ENCODE data around the gene SLC2A10. TPM values are rescaled to one million over a fixed set of nuclear protein-coding genes. Genes with fewer than 3 reads are reported as not detected.

The SLC2A10 gene
- total and polyA plus RNA-seq, 2 donors (not counting 3 experiments of a cell fraction or from before 2014, with no cell fraction given), result 11.2 to 13.6 TPM

DNA sequence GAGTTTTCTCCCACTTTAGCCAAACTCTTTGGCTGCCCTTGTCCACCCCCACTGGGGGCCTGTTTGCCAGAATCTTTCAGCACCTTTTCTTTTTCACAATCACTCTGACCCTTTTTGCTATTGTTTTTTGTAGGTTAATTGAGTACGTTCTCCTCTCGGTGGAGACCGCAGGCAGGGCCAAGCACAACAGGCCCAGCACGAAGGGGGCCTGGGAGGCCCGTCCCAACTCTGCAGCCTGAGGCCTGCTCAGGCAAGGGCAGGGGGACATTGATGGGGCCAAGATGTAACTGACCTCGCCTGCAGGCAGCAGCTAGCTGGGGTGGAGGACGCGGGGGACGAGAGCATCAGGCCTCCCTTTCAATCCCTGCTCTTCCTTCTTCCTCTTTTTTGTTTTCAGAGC is 47.7 kb downstream of the SLC2A10 start:
- dilution Hi-C loops (cut with MboI; ENCODE audit: extremely low pct_ligation_motif_present, low sequenced_read_pairs), result no loop called here
- H3K27ac ChIP-seq (ENCODE audit: insufficient read depth, low read depth, low read length), result no peak overlapping the region
- no peak overlapping the region for H3K4me2 ChIP-seq (ENCODE audit: insufficient read depth, low read length)
- no peak overlapping the region for H2AFZ ChIP-seq (ENCODE audit: low read depth, low read length)
- no peaks in the 10 kb centered on the region for H3K4me1 ChIP-seq (ENCODE audit: control insufficient read depth, extremely low read depth, insufficient read depth, low read length)
- DNase-seq (ENCODE audit: low read depth, low spot score) (no peak), FAIRE-seq (no peak)
- no peak overlapping the region for H3K4me3 ChIP-seq (replicated peaks in 1 of 3; ENCODE audit: insufficient read depth in 1 of 3, low read depth in 1 of 3, low read length in 3 of 3)
- H3K36me3 ChIP-seq (ENCODE audit: control insufficient read depth in 2 of 2, extremely low read depth in 1 of 2, insufficient read depth in 2 of 2, low read length in 2 of 2), result no peaks in the 10 kb centered on the region
- BruUV-seq (replicated peaks), result no TSS peak
- POLR2A ChIA-PET, result no interaction called here
- CTCF ChIA-PET, result interaction anchor here (1.0 to 6.3 kb wide), 4 partner anchors 12 to 627 kb away, joined by 3 to 30 read pairs (median 4); no protein-coding TSS in a partner anchor
- no peaks in the 10 kb centered on the region for H3K9me3 ChIP-seq (replicated peaks; ENCODE audit: control insufficient read depth, insufficient read depth, low read length)
- TF ChIP-seq FOS (IDR thresholded peaks at IDR 0.05; ENCODE audit: borderline replicate concordance, insufficient read depth, low read length) (no peak), MYC (IDR thresholded peaks at IDR 0.05; ENCODE audit: low read depth, low read length) (no peak), POLR2AphosphoS5 (IDR thresholded peaks at IDR 0.05; ENCODE audit: insufficient read depth, low read depth, low read length) (no peak), POLR2A (IDR thresholded peaks at IDR 0.05; ENCODE audit: low read depth, low read length) (no peak), JUN (IDR thresholded peaks at IDR 0.05; ENCODE audit: borderline replicate concordance, insufficient read depth, insufficient read length, low read depth) (no peak), EZH2 (IDR thresholded peaks at IDR 0.05; ENCODE audit: borderline replicate concordance, low read depth, low read length, severe bottlenecking) (no peak), GATA2 (IDR thresholded peaks at IDR 0.05; ENCODE audit: insufficient read depth, insufficient read length, low read depth, low read length) (no peak)
- TF ChIP-seq, protein P1, sequence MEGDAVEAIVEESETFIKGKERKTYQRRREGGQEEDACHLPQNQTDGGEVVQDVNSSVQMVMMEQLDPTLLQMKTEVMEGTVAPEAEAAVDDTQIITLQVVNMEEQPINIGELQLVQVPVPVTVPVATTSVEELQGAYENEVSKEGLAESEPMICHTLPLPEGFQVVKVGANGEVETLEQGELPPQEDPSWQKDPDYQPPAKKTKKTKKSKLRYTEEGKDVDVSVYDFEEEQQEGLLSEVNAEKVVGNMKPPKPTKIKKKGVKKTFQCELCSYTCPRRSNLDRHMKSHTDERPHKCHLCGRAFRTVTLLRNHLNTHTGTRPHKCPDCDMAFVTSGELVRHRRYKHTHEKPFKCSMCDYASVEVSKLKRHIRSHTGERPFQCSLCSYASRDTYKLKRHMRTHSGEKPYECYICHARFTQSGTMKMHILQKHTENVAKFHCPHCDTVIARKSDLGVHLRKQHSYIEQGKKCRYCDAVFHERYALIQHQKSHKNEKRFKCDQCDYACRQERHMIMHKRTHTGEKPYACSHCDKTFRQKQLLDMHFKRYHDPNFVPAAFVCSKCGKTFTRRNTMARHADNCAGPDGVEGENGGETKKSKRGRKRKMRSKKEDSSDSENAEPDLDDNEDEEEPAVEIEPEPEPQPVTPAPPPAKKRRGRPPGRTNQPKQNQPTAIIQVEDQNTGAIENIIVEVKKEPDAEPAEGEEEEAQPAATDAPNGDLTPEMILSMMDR (IDR thresholded peaks at IDR 0.05; ENCODE audit: extremely low read depth in 1 of 2, insufficient read depth in 1 of 2, low read depth in 1 of 2, low read length in 2 of 2), result no peak
- TF ChIP-seq, protein P2, sequence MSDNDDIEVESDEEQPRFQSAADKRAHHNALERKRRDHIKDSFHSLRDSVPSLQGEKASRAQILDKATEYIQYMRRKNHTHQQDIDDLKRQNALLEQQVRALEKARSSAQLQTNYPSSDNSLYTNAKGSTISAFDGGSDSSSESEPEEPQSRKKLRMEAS (IDR thresholded peaks at IDR 0.05; ENCODE audit: insufficient read depth, insufficient read length), result no peak
- H3K79me2 ChIP-seq (ENCODE audit: control insufficient read depth, insufficient read depth, low read length), result no peaks in the 10 kb centered on the region
- intact Hi-C loops (cut with micrococcal nuclease), result no loop called here
- no peak overlapping the region for H3K9ac ChIP-seq (replicated peaks; ENCODE audit: extremely low read depth, insufficient read depth, low read length)
- no peaks in the 10 kb centered on the region for H4K20me1 ChIP-seq (replicated peaks; ENCODE audit: control insufficient read depth, extremely low read depth, insufficient read depth, low read length)
- no peaks in the 10 kb centered on the region for H3K9me1 ChIP-seq (replicated peaks; ENCODE audit: control insufficient read depth, extremely low read depth, insufficient read depth, low read length)
- no peaks in the 10 kb centered on the region for H3K27me3 ChIP-seq (ENCODE audit: control insufficient read depth in 2 of 2, insufficient read depth in 2 of 2, low read length in 2 of 2)

Measured in endothelial cell of umbilical vein (primary cell).